K562 (cell line): ENCODE measurements around the gene RALGAPA2. TPM values are rescaled to one million over a fixed set of nuclear protein-coding genes. Genes with fewer than 3 reads are reported as not detected.
A peak's percentile ranks its signal among the peaks of the same experiment; 100 is the strongest.

Experiments used
- ATAC-seq: fragments of 200-7000 bp; cut with Tn5 transposase; 3 replicates; pipeline ENCODE4 v1.9.1; 2020; ENCODE audit warnings: moderate library complexity
- BruUV-seq: library from RNA; stranded (reverse); fragments of 400-500 nt; replicated peaks from 2 replicates; lab custom pipeline; 2021; lab: Mats Ljungman, UMichigan
- CTCF ChIA-PET: fragments of 300-600 bp; formaldehyde crosslinking; extraction: SDS; loops from one replicate; lab custom pipeline; 2021; ENCODE audit warnings: low intra/inter-chr PET ratio; lab: Yijun Ruan, JAX
- POLR2A ChIA-PET: fragments of 300-600, 350-650 bp; sonication (Branson Sonifier 250); formaldehyde crosslinking; extraction: SDS; loops from one replicate; lab custom pipeline; 2021; ENCODE audit warnings: antibody characterized with exemption, inconsistent platforms; lab: Yijun Ruan, JAX
- DNase-seq, 4 experiments: peaks; one replicate each; pipeline versions ENCODE4 v3.0.0 to v3.0.0-alpha.2; 2011 to 2018; ENCODE audit warnings: low spot score in 3 of 4, mixed read lengths in 3 of 4; ENCODE audit errors: extremely low read depth in 1 of 4
- FAIRE-seq: peaks from 2 replicates; lab custom pipeline; 2011; peaks lifted over from hg19 to GRCh38; lab: Jason Lieb, UNC
- H2AFZ ChIP-seq: 2 replicates; pipeline ENCODE4 v1.6.0; 2011; ENCODE audit warnings: low read depth, low read length, control low read depth, inconsistent platforms
- H3K27ac ChIP-seq: fragments of 200-600 bp; 3 replicates; pipeline ENCODE4 v1.8.0; 2011; ENCODE audit warnings: low read depth, mild to moderate bottlenecking, control low read depth, inconsistent platforms, low read length, moderate library complexity, mixed read lengths; ENCODE audit errors: extremely low read depth
- H3K27me3 ChIP-seq, 2 experiments: fragments of 300-600 bp in 1 of 2; 2 replicates in 1 of 2; 3 replicates in 1 of 2; pipeline versions ENCODE4 v1.6.0 to v1.8.0; 2011; ENCODE audit warnings: inconsistent platforms in 2 of 2, low read length in 2 of 2, mild to moderate bottlenecking in 1 of 2, mixed read lengths in 1 of 2, moderate library complexity in 1 of 2; ENCODE audit not compliant: control insufficient read depth in 2 of 2, insufficient read depth in 2 of 2
- H3K36me3 ChIP-seq: fragments of 300-600 bp; 3 replicates; pipeline ENCODE4 v1.8.0; 2011; ENCODE audit warnings: mild to moderate bottlenecking, low read length, inconsistent platforms; ENCODE audit not compliant: control insufficient read depth, insufficient read depth
- H3K4me1 ChIP-seq, 2 experiments: fragments of 200-600 bp in 1 of 2; replicated peaks in 1 of 2; 2 replicates in 1 of 2; 3 replicates in 1 of 2; pipeline versions ENCODE4 v1.5.1 to v1.8.0; 2011; ENCODE audit warnings: inconsistent platforms in 2 of 2, low read length in 2 of 2, mild to moderate bottlenecking in 1 of 2, mixed read lengths in 1 of 2, moderate library complexity in 1 of 2; ENCODE audit not compliant: control insufficient read depth in 2 of 2, insufficient read depth in 2 of 2
- H3K4me2 ChIP-seq: 2 replicates; pipeline ENCODE4 v1.6.1; 2011; ENCODE audit warnings: low read length, control low read depth, inconsistent platforms, mixed read lengths; ENCODE audit not compliant: insufficient read depth
- H3K4me3 ChIP-seq: fragments of 200-600 bp; sonication (generic), shearing (Covaris generic); 2 replicates; pipeline ENCODE4 v1.5.1; 2016; ENCODE audit warnings: control low read depth, inconsistent platforms
- H3K79me2 ChIP-seq: fragments of 200-600 bp; 3 replicates; pipeline ENCODE4 v1.8.0; 2011; ENCODE audit warnings: low read length, inconsistent platforms; ENCODE audit not compliant: control insufficient read depth, insufficient read depth
- H3K9ac ChIP-seq, 2 experiments: 2 replicates each; pipeline versions ENCODE4 v1.6.0 to v1.6.1; 2011; ENCODE audit warnings: low read depth in 2 of 2, low read length in 2 of 2, control low read depth in 1 of 2, inconsistent platforms in 1 of 2, mild to moderate bottlenecking in 1 of 2, mixed read lengths in 1 of 2; ENCODE audit not compliant: insufficient read depth in 1 of 2
- H3K9me1 ChIP-seq: one replicate; pipeline ENCODE4 v1.6.0; 2011; ENCODE audit warnings: inconsistent platforms, mild to moderate bottlenecking, low read length, moderate library complexity; ENCODE audit not compliant: control insufficient read depth, insufficient read depth
- H3K9me3 ChIP-seq: replicated peaks from 2 replicates; pipeline ENCODE4 v1.5.1; 2011; ENCODE audit warnings: low read depth, low read length, inconsistent platforms; ENCODE audit not compliant: control insufficient read depth, insufficient read depth
- H4K20me1 ChIP-seq: replicated peaks from 2 replicates; pipeline ENCODE4 v1.6.1; 2011; ENCODE audit warnings: low read length, inconsistent platforms, mixed read lengths; ENCODE audit not compliant: control insufficient read depth, insufficient read depth
- CEBPB ChIP-seq: fragments of 450-650 bp; IDR thresholded peaks from 2 replicates; pipeline ENCODE4 v1.6.1; 2016; ENCODE audit warnings: missing genetic modification characterization, missing compliant biosample characterization
- MAZ ChIP-seq, 2 experiments: fragments of 450-650 bp in 1 of 2; sonication (generic) in 1 of 2; formaldehyde crosslinking; IDR thresholded peaks in 1 of 2; conservative IDR thresholded peaks in 1 of 2; 2 replicates each; pipeline versions ENCODE4 v1.4.0 to v1.5.0; 2020; ENCODE audit warnings: mild to moderate bottlenecking in 1 of 2, missing genetic modification reagents in 1 of 2
- MCM2 ChIP-seq: fragments of 450-650 bp; IDR thresholded peaks from 2 replicates; pipeline ENCODE4 v1.6.1; 2017; ENCODE audit warnings: low read depth, mild to moderate bottlenecking
- NKRF ChIP-seq: fragments of 450-650 bp; IDR thresholded peaks from 2 replicates; pipeline ENCODE4 v1.6.1; 2016; ENCODE audit warnings: borderline replicate concordance
- ZKSCAN3 ChIP-seq: fragments of 250-450 bp; sonication (Bioruptor Pico); IDR thresholded peaks from 2 replicates; pipeline ENCODE4 v1.4.0; 2020
- ZNF143 ChIP-seq: sonication (generic); formaldehyde crosslinking; IDR thresholded peaks from 2 replicates; pipeline ENCODE4 v1.9.0; 2022; ENCODE audit warnings: mild to moderate bottlenecking, missing genetic modification reagents
- ZNF444 ChIP-seq: fragments of 250-450 bp; sonication (Bioruptor Pico); IDR thresholded peaks from 2 replicates; pipeline ENCODE4 v1.4.0; 2020; ENCODE audit warnings: mild to moderate bottlenecking, moderate library complexity
- WGBS: fragments of 100-300 bp; shearing (Covaris generic); methylation state at CpG from one replicate; pipeline ENCODE4 v1.1.6; 2016; ENCODE audit warnings: low coverage, mixed read lengths; ENCODE audit not compliant: insufficient coverage; ENCODE audit errors: missing lambda C conversion rate; 5-methylcytosine and 5-hydroxymethylcytosine counted together
- in situ Hi-C: fragments of 300-500 bp; cut with MboI; formaldehyde crosslinking; loops from 4 replicates; pipeline ENCODE4 v1.15.0; 2018; ENCODE audit warnings: inconsistent platforms, mixed read lengths
- intact Hi-C: fragments of 100-400 bp; cut with micrococcal nuclease; formaldehyde crosslinking; loops from 2 replicates; pipeline ENCODE4 v1.14.2; 2022
- polyA plus RNA-seq, 8 experiments: library from polyadenylated mRNA; depleted of rRNA in 4 of 8; stranded (reverse) in 5 of 8; unstranded in 3 of 8; fragments of >200 nt; fragmentation: Nextera tagmentation in 2 of 8; fragmentation: Illumina TruSeq in 1 of 8; extraction: Ambion mirVana in 2 of 8; extraction: Trizol in 1 of 8; gene quantifications; 2 replicates each; pipeline versions ENCODE4 v1.2.1 to v1.2.3, GENCODE V29; 2011 to 2014; ENCODE audit warnings: inconsistent platforms in 1 of 8, missing spikeins in 1 of 8
- total RNA-seq, 7 experiments: library from RNA; depleted of rRNA in 6 of 7; stranded (reverse); fragments of >200 nt in 6 of 7; fragmentation: Illumina TruSeq in 2 of 7; extraction: Trizol in 2 of 7; gene quantifications; 2 replicates each; pipeline versions ENCODE4 v1.2.1 to v1.2.3, GENCODE V29; 2011 to 2021; ENCODE audit warnings: low replicate concordance in 1 of 7

The RALGAPA2 gene
- total and polyA plus RNA-seq, 9 of the 15 experiments (the other 6 are each of a cell fraction or from before 2014, with no cell fraction given): 0.35 to 2.7 (median 1.4) TPM

GRCh38 chr20:20665606-20666332 lies 46.7 kb downstream of the RALGAPA2 start:
- Histone ChIP-seq H3K4me2 (no peak overlapping the region), H3K4me3 (no peak overlapping the region), H3K9me3 (no peaks in the 10 kb centered on the region), H3K27ac (no peak overlapping the region), H4K20me1 (no peaks in the 10 kb centered on the region; the same call in 1 of the 2 replicates), H3K9me1 (no peaks in the 10 kb centered on the region), H3K36me3 (no peaks in the 10 kb centered on the region), H3K79me2 (no peaks in the 10 kb centered on the region), H3K4me1 (no peaks in the 10 kb centered on the region), H2AFZ (no peak overlapping the region), H3K27me3 (no peaks in the 10 kb centered on the region), H3K9ac (no peak overlapping the region)
- ChIA-PET CTCF (no interaction called here), POLR2A (interaction anchor here (0.8 kb wide), 1 partner anchor 950 kb away, joined by 3 read pairs; no protein-coding TSS in a partner anchor)
- intact Hi-C loops (loop anchor here (1.0 kb wide), 1 partner anchor 160 kb away; no protein-coding TSS in a partner anchor), in situ Hi-C loops (no loop called here)
- no TSS peak for BruUV-seq
- DNase-seq: no peak
- 2% methylated on average over 3 of the region's 3 CpGs for WGBS
- TF ChIP-seq ZNF444 (CRISPR knock-in tag): no peak
- no peak for TF ChIP-seq ZKSCAN3 (CRISPR knock-in tag)
- no peak for TF ChIP-seq ZNF143 (CRISPR knock-in tag)
- peak; percentile 38; the same call in 1 of the 2 replicates for TF ChIP-seq CEBPB (tag)
- TF ChIP-seq MAZ (CRISPR knock-in tag; conservative IDR thresholded peaks at IDR 0.05 in 1 of 2, IDR thresholded peaks at IDR 0.05 in 1 of 2): no peak
- TF ChIP-seq NKRF: no peak
- no peak for TF ChIP-seq MCM2
- no peak for ATAC-seq
- FAIRE-seq: no peak
